Aorta (tissue), 5 donors: Measurements from ENCODE around the gene NPAS3. TPM values are rescaled to one million over a fixed set of nuclear protein-coding genes. Genes with fewer than 3 reads are reported as not detected.

ENCODE experiments used
- ATAC-seq: fragments of 200-7000 bp; cut with Tn5 transposase; one replicate; pipeline ENCODE4 v1.9.1; 2022; ENCODE audit warnings: moderate library complexity; ENCODE audit not compliant: low FRiP score
- DNase-seq, 2 donors: peaks; one replicate each; pipeline ENCODE4 v3.0.0-alpha.2; 2020
- H3K27ac ChIP-seq, 2 donors: one replicate each; pipeline ENCODE4 v1.5.1; 2013; ENCODE audit warnings: low read length in 2 of 2, mild to moderate bottlenecking in 2 of 2, moderate library complexity in 2 of 2, control low read depth in 1 of 2, inconsistent platforms in 1 of 2, low read depth in 1 of 2
- H3K27me3 ChIP-seq, 2 donors: one replicate each; pipeline ENCODE4 v1.6.1; 2013; ENCODE audit warnings: control low read depth in 1 of 2, low read length in 1 of 2, mild to moderate bottlenecking in 1 of 2, moderate library complexity in 1 of 2; ENCODE audit not compliant: insufficient read depth in 2 of 2, control insufficient read depth in 1 of 2
- H3K36me3 ChIP-seq, 2 donors: one replicate each; pipeline ENCODE4 v1.6.1; 2013; ENCODE audit warnings: control low read depth in 1 of 2, low read length in 1 of 2, mild to moderate bottlenecking in 1 of 2; ENCODE audit not compliant: insufficient read depth in 2 of 2, control insufficient read depth in 1 of 2
- H3K4me1 ChIP-seq, 2 donors: one replicate each; pipeline ENCODE4 v1.6.1; 2013; ENCODE audit warnings: low read length in 2 of 2, control low read depth in 1 of 2, mild to moderate bottlenecking in 1 of 2, moderate library complexity in 1 of 2; ENCODE audit not compliant: insufficient read depth in 2 of 2, control insufficient read depth in 1 of 2
- H3K4me3 ChIP-seq, 2 donors: one replicate each; pipeline ENCODE4 v1.5.1; 2013; ENCODE audit warnings: low read length in 2 of 2, control low read depth in 1 of 2, mild to moderate bottlenecking in 1 of 2
- H3K9me3 ChIP-seq: one replicate; pipeline ENCODE4 v1.6.1; 2013; ENCODE audit warnings: mild to moderate bottlenecking, low read length; ENCODE audit not compliant: control insufficient read depth
- WGBS, 2 donors: extraction: QIAGEN DNeasy Blood & Tissue Kit; methylation state at CpG; one replicate each; pipeline ENCODE4 v1.1.7; 2013; 5-methylcytosine and 5-hydroxymethylcytosine counted together
- intact Hi-C, 2 donors: fragments of 100-400 bp; cut with DNase I; formaldehyde crosslinking; loops; one replicate each; pipeline versions ENCODE4 v1.14.2 to v1.15.0; 2022
- polyA plus RNA-seq, 2 donors: library from polyadenylated mRNA; stranded (reverse); fragments of 200-250 nt; gene quantifications; one replicate each; pipeline ENCODE4 v1.2.3, GENCODE V29; 2013
- total RNA-seq, 2 donors: library from RNA; stranded (reverse); fragmentation: NEBNext Ultra II Directional; extraction: Animal tissue kit (Norgen Biotek cat#: 25700); gene quantifications; one replicate each; pipeline ENCODE4 v1.2.1, GENCODE V29; 2021
- donor health status: healthy with polysubstance abuse.
- donor health status: Bipolar disorder and iron deficiency.
- donor health status: DM: no; HTN: no; CAD: no.
- donor health status: DM: no; HTN: no; CAD: no.
- donor health status: DM: yes; HTN: yes; CAD: no.

The NPAS3 gene
- total and polyA plus RNA-seq, 4 donors, result 0.13 to 4.3 (median 0.50) TPM

DNA sequence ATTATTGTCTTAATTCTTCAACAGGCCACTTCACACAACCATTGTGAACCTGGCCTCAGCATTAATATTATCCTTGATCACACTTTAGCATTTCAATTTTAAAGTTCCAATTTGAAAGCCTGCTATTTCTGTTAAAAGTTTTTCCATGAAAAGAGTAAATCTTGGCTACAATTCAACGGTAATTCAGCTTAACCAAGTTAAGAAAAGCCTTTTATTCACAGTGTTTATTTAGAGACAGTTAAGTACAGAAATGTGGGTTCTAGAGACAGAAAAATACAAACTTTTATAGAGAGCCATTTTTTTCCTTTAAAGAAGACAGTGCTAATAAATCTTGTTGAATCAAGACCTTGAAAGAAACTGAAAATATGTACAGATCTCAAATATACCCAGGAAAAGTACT is 103.9 kb downstream of the NPAS3 start:
- Histone ChIP-seq H3K4me1 (no peaks in the 10 kb centered on the region), H3K9me3 (peaks cover 3% of the 10 kb centered on the region), H3K4me3 (no peak overlapping the region), H3K36me3 (no peaks in the 10 kb centered on the region), H3K27ac (no peak overlapping the region), H3K27me3 (no peaks in the 10 kb centered on the region)
- 3 to 5% methylated on average over 1 of the region's 1 CpG for WGBS, 2 donors
- DNase-seq, result no peak
- intact Hi-C loops, result no loop called here
- no peak for ATAC-seq

GRCh38 chr14:33045760-33046159 is 107.1 kb downstream of the NPAS3 start:
- Histone ChIP-seq H3K27me3 (no peaks in the 10 kb centered on the region), H3K4me3 (no peak overlapping the region), H3K27ac (no peak overlapping the region), H3K9me3 (peaks cover 3% of the 10 kb centered on the region), H3K36me3 (no peaks in the 10 kb centered on the region), H3K4me1 (no peaks in the 10 kb centered on the region)
- intact Hi-C loops, result no loop called here
- DNase-seq (no peak), ATAC-seq (no peak)
- WGBS, 2 donors, result 56 to 60% methylated on average over 4 of the region's 4 CpGs

- no peaks in the 10 kb centered on the region for H3K4me1 ChIP-seq
Measured at GRCh38 chr14:33052943-33053342, 114.3 kb downstream of the NPAS3 start.

GRCh38 chr14:33056213-33056612 is 117.5 kb downstream of the NPAS3 start:
- WGBS, 2 donors, result 85 to 91% methylated on average over 4 of the region's 4 CpGs
- H3K4me1 ChIP-seq, result no peaks in the 10 kb centered on the region
- intact Hi-C loops, result no loop called here
- H3K4me3 ChIP-seq, result no peak overlapping the region
- no peaks in the 10 kb centered on the region for H3K27me3 ChIP-seq
- no peaks in the 10 kb centered on the region for H3K36me3 ChIP-seq
- DNase-seq (no peak), ATAC-seq (no peak)
- H3K9me3 ChIP-seq, result no peaks in the 10 kb centered on the region
- H3K27ac ChIP-seq, result no peak overlapping the region

More at GRCh38 chr14:33052943-33053342, 114.3 kb downstream of the NPAS3 start:
- DNase-seq, result no peak
- ATAC-seq, result no peak
- 32 to 43% methylated on average over 2 of the region's 2 CpGs for WGBS, 2 donors
- Histone ChIP-seq H3K4me3 (no peak overlapping the region), H3K27ac (no peak overlapping the region), H3K36me3 (no peaks in the 10 kb centered on the region), H3K9me3 (no peaks in the 10 kb centered on the region), H3K27me3 (no peaks in the 10 kb centered on the region)
- intact Hi-C loops, result no loop called here

DNA sequence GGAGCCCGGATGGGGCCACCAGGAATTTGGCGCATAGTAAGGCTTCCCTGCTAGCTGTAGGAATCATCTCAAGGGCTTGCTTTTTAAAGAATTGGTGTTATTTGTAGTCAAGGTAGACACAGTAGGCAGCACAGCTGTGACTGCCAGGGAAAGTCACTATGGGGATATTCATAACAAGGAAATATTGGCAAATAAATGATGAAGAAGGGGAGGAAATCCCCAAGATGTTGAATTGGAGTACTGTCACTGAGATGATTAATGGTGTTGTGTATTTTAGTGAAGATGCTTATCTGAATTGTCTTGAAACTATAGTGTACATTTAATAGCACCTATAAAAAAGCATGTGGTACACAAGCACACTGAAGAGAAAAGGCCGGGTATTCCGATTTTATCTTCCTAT is 118.9 kb downstream of the NPAS3 start:
- ATAC-seq, result no peak
- intact Hi-C loops, result no loop called here
- WGBS, 2 donors, result 94 to 96% methylated on average over 4 of the region's 4 CpGs

GRCh38 chr14:33061667-33062325 is 123.1 kb downstream of the NPAS3 start:
- intact Hi-C loops, result no loop called here
- DNase-seq, result no peak
- WGBS, 2 donors, result 80 to 82% methylated on average over 6 of the region's 6 CpGs
- ATAC-seq, result no peak
- no peaks in the 10 kb centered on the region for H3K9me3 ChIP-seq
- H3K27ac ChIP-seq, result no peak overlapping the region
- H3K36me3 ChIP-seq, result no peaks in the 10 kb centered on the region
- H3K27me3 ChIP-seq, result no peaks in the 10 kb centered on the region
- no peaks in the 10 kb centered on the region for H3K4me1 ChIP-seq
- H3K4me3 ChIP-seq, result no peak overlapping the region

More for the DNA sequence above, 118.9 kb downstream of the NPAS3 start:
- no peak for DNase-seq
- Histone ChIP-seq H3K4me1 (no peaks in the 10 kb centered on the region), H3K27me3 (no peaks in the 10 kb centered on the region), H3K27ac (no peak overlapping the region), H3K9me3 (no peaks in the 10 kb centered on the region), H3K36me3 (no peaks in the 10 kb centered on the region), H3K4me3 (no peak overlapping the region)

- H3K4me3 ChIP-seq, result no peak overlapping the region
- DNase-seq (no peak), ATAC-seq (no peak)
- no peaks in the 10 kb centered on the region for H3K36me3 ChIP-seq
- H3K4me1 ChIP-seq, result no peaks in the 10 kb centered on the region
- H3K9me3 ChIP-seq, result no peaks in the 10 kb centered on the region
- H3K27ac ChIP-seq, result no peak overlapping the region
- H3K27me3 ChIP-seq, result no peaks in the 10 kb centered on the region
- intact Hi-C loops, result no loop called here
- WGBS, 2 donors, result 83 to 84% methylated on average over 9 of the region's 9 CpGs
Measured at GRCh38 chr14:33062476-33062875, 123.8 kb downstream of the NPAS3 start.

DNA sequence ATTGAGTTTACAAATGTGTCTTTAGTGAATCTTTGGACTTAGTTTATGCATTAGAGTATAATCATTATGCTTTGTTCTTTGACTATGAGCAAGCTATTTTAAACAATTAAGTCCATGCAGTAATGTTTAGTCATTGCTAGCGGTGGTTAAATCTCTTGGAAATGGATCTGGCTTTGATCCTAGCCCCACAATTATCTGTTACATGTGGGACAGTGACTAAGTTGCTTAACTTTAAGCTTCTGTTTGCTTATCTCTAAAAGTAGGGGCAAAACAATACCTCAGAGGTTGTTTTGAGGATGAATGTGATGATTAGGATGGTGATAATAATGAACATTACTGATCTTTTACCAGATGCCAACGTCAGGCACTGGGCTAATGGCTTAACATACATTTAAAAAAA is 124.2 kb downstream of the NPAS3 start:
- Histone ChIP-seq H3K27me3 (no peaks in the 10 kb centered on the region), H3K4me3 (no peak overlapping the region), H3K4me1 (no peaks in the 10 kb centered on the region), H3K36me3 (no peaks in the 10 kb centered on the region), H3K9me3 (no peaks in the 10 kb centered on the region), H3K27ac (no peak overlapping the region)
- 75 to 85% methylated on average over 2 of the region's 2 CpGs for WGBS, 2 donors
- ATAC-seq, result no peak
- intact Hi-C loops, result no loop called here
- no peak for DNase-seq

DNA sequence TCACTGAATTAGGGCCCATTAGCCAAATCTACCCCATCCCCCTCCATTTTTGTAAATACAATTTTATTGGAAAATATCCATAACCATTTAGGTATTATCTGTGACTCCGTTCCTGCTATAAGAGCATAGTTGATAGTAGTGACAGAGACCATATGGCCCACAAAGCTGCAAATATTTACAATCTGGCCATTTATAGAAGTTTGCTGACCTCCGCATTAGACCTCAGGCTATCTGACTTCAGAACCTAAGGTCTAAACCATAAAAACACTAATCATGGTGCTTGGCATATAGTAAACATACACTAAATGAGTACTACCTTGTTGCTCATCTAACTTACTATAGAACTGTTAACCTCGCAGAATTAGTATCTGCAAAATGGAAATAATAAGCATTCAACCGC is 124.8 kb downstream of the NPAS3 start:
- 94% methylated on average over 4 of the region's 4 CpGs for WGBS, 2 donors
- Histone ChIP-seq H3K36me3 (no peaks in the 10 kb centered on the region), H3K9me3 (no peaks in the 10 kb centered on the region), H3K27ac (no peak overlapping the region), H3K27me3 (no peaks in the 10 kb centered on the region), H3K4me3 (no peak overlapping the region), H3K4me1 (no peaks in the 10 kb centered on the region)
- ATAC-seq (no peak), DNase-seq (no peak)
- intact Hi-C loops, result no loop called here
